Activated CD4-positive, alpha-beta T cell treated with anti-CD3 and anti-CD28 coated beads for 1 hour (primary cell): ENCODE results near the gene ACVR2B.

Experiments
- DNase-seq: peaks from one replicate; pipeline ENCODE4 v3.0.0-alpha.2; 2020

Gene ACVR2B

GRCh38 chr3:38489766-38490165, 36.1 kb downstream of the ACVR2B start:
- DNase-seq: no peak

GRCh38 chr3:38490281-38491030, 36.8 kb downstream of the ACVR2B start:
- no peak for DNase-seq

- no peak for DNase-seq
Observed at GRCh38 chr3:38491215-38491614, 37.5 kb downstream of the ACVR2B start.

GRCh38 chr3:38493031-38493430, 39.3 kb downstream of the ACVR2B start:
- no peak for DNase-seq

- peak; percentile 89 for DNase-seq
Observed at GRCh38 chr3:38496131-38496910, 42.6 kb downstream of the ACVR2B start, which contains the start of gene EXOG. TSS of gene EXOG (plus strand) at chr3:38496340. CDS start at chr3:38496368, 28 bp downstream.

- no peak for DNase-seq
Observed at GRCh38 chr3:38497031-38497430, 43.3 kb downstream of the ACVR2B start.

GRCh38 chr3:38500688-38501417, 47.2 kb downstream of the ACVR2B start:
- DNase-seq: no peak

GRCh38 chr3:38507120-38507519, 53.4 kb downstream of the ACVR2B start:
- DNase-seq: no peak

- DNase-seq: no peak
Observed at GRCh38 chr3:38509732-38510131, 56.0 kb downstream of the ACVR2B start.

GRCh38 chr3:38510631-38511030, 56.9 kb downstream of the ACVR2B start:
- DNase-seq: no peak

GRCh38 chr3:38511546-38511945, 57.9 kb downstream of the ACVR2B start:
- no peak for DNase-seq

- no peak for DNase-seq
Observed at GRCh38 chr3:38515367-38515766, 61.7 kb downstream of the ACVR2B start.

GRCh38 chr3:38516669-38517068, 63.0 kb downstream of the ACVR2B start:
- no peak for DNase-seq

- no peak for DNase-seq
Observed at GRCh38 chr3:38519000-38519399, 65.3 kb downstream of the ACVR2B start.

GRCh38 chr3:38519651-38520050, 66.0 kb downstream of the ACVR2B start:
- DNase-seq: no peak

- peak; percentile 38 for DNase-seq
Observed at GRCh38 chr3:38521391-38521987, 67.8 kb downstream of the ACVR2B start.

- DNase-seq: no peak
Observed at GRCh38 chr3:38522002-38522401, 68.3 kb downstream of the ACVR2B start.

- no peak for DNase-seq
Observed at GRCh38 chr3:38524141-38524739, 70.5 kb downstream of the ACVR2B start.

GRCh38 chr3:38526792-38527191, 73.1 kb downstream of the ACVR2B start:
- DNase-seq: no peak

GRCh38 chr3:38528457-38528856, 74.8 kb downstream of the ACVR2B start:
- no peak for DNase-seq

- DNase-seq: no peak
Observed at GRCh38 chr3:38532529-38532928, 78.8 kb downstream of the ACVR2B start.

GRCh38 chr3:38533285-38533976, 79.7 kb downstream of the ACVR2B start:
- no peak for DNase-seq
